Tibial nerve (tissue), 4 donors: Measurements from ENCODE around the gene STON2.

ENCODE experiments used
- CTCF ChIP-seq, 5 experiments: fragments of 200-600 bp in 3 of 5; fragments of 450-650 bp in 2 of 5; sonication (generic) in 3 of 5; IDR thresholded peaks; one replicate each; pipeline ENCODE4 v1.5.1; 2016 to 2019; ENCODE audit warnings: antibody characterized with exemption in 5 of 5, mild to moderate bottlenecking in 3 of 5, moderate library complexity in 2 of 5
- EP300 ChIP-seq, 2 donors: sonication (generic); formaldehyde crosslinking; IDR thresholded peaks; one replicate each; pipeline ENCODE4 v1.6.1; 2017; ENCODE audit warnings: antibody characterized with exemption in 2 of 2, mild to moderate bottlenecking in 1 of 2
- POLR2A ChIP-seq, 2 donors: fragments of 450-650 bp; IDR thresholded peaks; one replicate each; pipeline ENCODE4 v1.6.1; 2017; ENCODE audit warnings: antibody characterized with exemption in 2 of 2, mild to moderate bottlenecking in 2 of 2, moderate library complexity in 2 of 2

- TF ChIP-seq CTCF (IDR thresholded peaks at IDR 0.05) (no peak), POLR2A (IDR thresholded peaks at IDR 0.05) (no peak), EP300 (IDR thresholded peaks at IDR 0.05) (no peak)
Measured at GRCh38 chr14:81353691-81354323, 46.3 kb downstream of the STON2 start.
